K562 (cell line): ENCODE results near the gene MCU.

Experiments used
- FOXJ2 ChIP-seq: fragments of 200-800 bp; sonication (Bioruptor generic); IDR thresholded peaks from 2 replicates; pipeline ENCODE4 v1.6.1; 2016; ENCODE audit warnings: missing genetic modification characterization, missing compliant biosample characterization
- MAX ChIP-seq: sonication (generic); formaldehyde crosslinking; IDR thresholded peaks from 2 replicates; pipeline ENCODE4 v1.9.0; 2022; ENCODE audit warnings: mild to moderate bottlenecking, missing genetic modification reagents
- POLR2A ChIP-seq: fragments of 450-650 bp; conservative IDR thresholded peaks from 2 replicates; pipeline ENCODE4 v1.6.1; 2016
- TARDBP ChIP-seq: fragments of 450-650 bp; IDR thresholded peaks from 2 replicates; pipeline ENCODE4 v1.6.1; 2016

DNA sequence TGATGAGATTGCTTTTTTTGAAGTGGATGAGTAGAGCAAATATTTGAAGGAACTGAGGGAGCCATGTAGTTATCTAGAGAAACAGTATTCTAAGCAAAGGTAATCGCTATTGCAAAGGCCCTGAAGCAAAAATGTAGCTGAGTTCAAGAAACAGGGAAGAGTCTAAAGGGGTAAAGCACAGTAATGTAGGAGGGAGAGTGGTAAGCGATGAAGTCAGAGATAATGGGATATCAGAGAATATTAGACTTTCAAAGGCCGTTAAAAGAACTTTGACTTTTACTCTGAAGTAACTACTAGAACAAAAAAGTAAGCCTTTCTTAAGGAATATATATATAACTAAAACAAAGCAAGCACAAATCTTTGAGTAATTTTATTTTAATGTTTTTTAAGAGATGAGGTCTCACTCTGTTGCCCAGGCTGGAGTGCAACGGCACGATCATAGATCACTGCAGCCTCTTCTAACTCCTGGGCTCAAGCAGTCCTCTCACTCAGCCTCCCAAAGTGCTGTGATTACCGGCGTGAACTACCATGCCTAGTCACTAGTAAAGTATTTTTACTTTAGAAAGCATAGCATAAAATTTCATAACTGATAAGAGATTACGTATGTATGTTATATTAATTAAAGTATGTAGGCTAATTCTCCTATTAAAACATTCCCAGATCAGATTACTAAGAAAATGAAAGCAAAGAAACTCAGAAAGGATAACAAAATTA lies 139.9 kb downstream of the MCU start:
- no peak for TF ChIP-seq FOXJ2 (tag)
- no peak for TF ChIP-seq TARDBP
- TF ChIP-seq MAX (CRISPR knock-in tag), result no peak
- no peak for TF ChIP-seq POLR2A
